Measurements from ENCODE around the gene TTC28.
"Not testable (repeated sequence)": the region's sequence is repeated elsewhere in the genome, so short reads cannot be mapped to it uniquely, and the experiment has no call there.

Gene TTC28

GRCh38 chr22:28604966-28605761, 74.5 kb downstream of the TTC28 start:
- no peak for DNase-seq (ENCODE audit: low read depth in 2 of 3, low spot score in 1 of 3)

- DNase-seq (ENCODE audit: low read depth in 2 of 3, low spot score in 1 of 3) = no peak
Measured at GRCh38 chr22:28601915-28602314, 77.7 kb downstream of the TTC28 start.

- DNase-seq (ENCODE audit: low read depth in 2 of 3, low spot score in 1 of 3) = peak in 1 of 3 donors; percentile 16
Measured at GRCh38 chr22:28600546-28601143, 79.0 kb downstream of the TTC28 start.

GRCh38 chr22:28599693-28600092, 79.9 kb downstream of the TTC28 start:
- no peak for DNase-seq (ENCODE audit: low read depth in 2 of 3, low spot score in 1 of 3)

- DNase-seq (ENCODE audit: low read depth in 2 of 3, low spot score in 1 of 3) = no peak
Measured at GRCh38 chr22:28597665-28598064, 82.0 kb downstream of the TTC28 start.

- DNase-seq (ENCODE audit: low read depth in 2 of 3, low spot score in 1 of 3) = no peak
Measured at GRCh38 chr22:28594797-28595462, 84.7 kb downstream of the TTC28 start.

- no peak for DNase-seq (ENCODE audit: low read depth in 2 of 3, low spot score in 1 of 3)
Measured at GRCh38 chr22:28594076-28594796, 85.4 kb downstream of the TTC28 start.

GRCh38 chr22:28593299-28593698, 86.3 kb downstream of the TTC28 start:
- DNase-seq (ENCODE audit: low read depth in 2 of 3, low spot score in 1 of 3) = no peak

GRCh38 chr22:28589102-28589750, 90.4 kb downstream of the TTC28 start:
- DNase-seq (ENCODE audit: low read depth in 2 of 3, low spot score in 1 of 3) = no peak

- DNase-seq (ENCODE audit: low read depth in 2 of 3, low spot score in 1 of 3) = no peak
Measured at GRCh38 chr22:28585324-28585723, 94.3 kb downstream of the TTC28 start.

GRCh38 chr22:28582806-28583205, 96.8 kb downstream of the TTC28 start:
- no peak for DNase-seq (ENCODE audit: low read depth in 2 of 3, low spot score in 1 of 3)

GRCh38 chr22:28581016-28581415, 98.6 kb downstream of the TTC28 start:
- no peak for DNase-seq (ENCODE audit: low read depth in 2 of 3, low spot score in 1 of 3)

GRCh38 chr22:28576162-28576561, 103.5 kb downstream of the TTC28 start:
- DNase-seq (ENCODE audit: low read depth in 2 of 3, low spot score in 1 of 3) = no peak

GRCh38 chr22:28574159-28574788, 105.4 kb downstream of the TTC28 start:
- DNase-seq (ENCODE audit: low read depth in 2 of 3, low spot score in 1 of 3) = no peak

- no peak for DNase-seq (ENCODE audit: low read depth in 2 of 3, low spot score in 1 of 3)
Measured at GRCh38 chr22:28570696-28571373, 108.8 kb downstream of the TTC28 start.

GRCh38 chr22:28568974-28569373, 110.7 kb downstream of the TTC28 start:
- DNase-seq (ENCODE audit: low read depth in 2 of 3, low spot score in 1 of 3) = not testable (repeated sequence)

GRCh38 chr22:28568099-28568498, 111.5 kb downstream of the TTC28 start:
- DNase-seq (ENCODE audit: low read depth in 2 of 3, low spot score in 1 of 3) = no peak

- not testable (repeated sequence) for DNase-seq (ENCODE audit: low read depth in 2 of 3, low spot score in 1 of 3)
Measured at GRCh38 chr22:28566920-28567499, 112.6 kb downstream of the TTC28 start.

- DNase-seq (ENCODE audit: low read depth in 2 of 3, low spot score in 1 of 3) = no peak
Measured at GRCh38 chr22:28563636-28564035, 116.0 kb downstream of the TTC28 start.

- no peak for DNase-seq (ENCODE audit: low read depth in 2 of 3, low spot score in 1 of 3)
Measured at GRCh38 chr22:28562324-28562723, 117.3 kb downstream of the TTC28 start.

All from stimulated activated CD4-positive, alpha-beta T cell treated with anti-CD3 and anti-CD28 coated beads, Interleukin-12 subunit alpha, Interleukin-12 subunit beta, amount 100 ng/mL, for 48 hours (primary cell).